H9 (cell line): ENCODE data around the gene SSBP3. TPM values are rescaled to one million over a fixed set of nuclear protein-coding genes. Genes with fewer than 3 reads are reported as not detected.
A peak's percentile ranks its signal among the peaks of the same experiment; 100 is the strongest.

Experiments
- DNase-seq: peaks from one replicate; pipeline ENCODE4 v3.0.0-alpha.2; 2017
- H2AFZ ChIP-seq: one replicate; pipeline ENCODE4 v1.6.1; 2013; ENCODE audit warnings: mild to moderate bottlenecking, low read length, control low read depth, moderate library complexity
- H2AK5ac ChIP-seq: 2 replicates; pipeline ENCODE4 v1.6.1; 2013; ENCODE audit warnings: low read length, control low read depth, mixed read lengths; ENCODE audit not compliant: insufficient read length
- H2BK120ac ChIP-seq: one replicate; pipeline ENCODE4 v1.6.1; 2013; ENCODE audit warnings: low read depth, mild to moderate bottlenecking, low read length, control low read depth, inconsistent platforms; ENCODE audit not compliant: poor library complexity, severe bottlenecking
- H2BK12ac ChIP-seq: 2 replicates; pipeline ENCODE4 v1.6.1; 2013; ENCODE audit warnings: low read length, control low read depth, mixed read lengths, low read depth; ENCODE audit not compliant: insufficient read length
- H2BK15ac ChIP-seq: 2 replicates; pipeline ENCODE4 v1.6.1; 2013; ENCODE audit warnings: low read depth, low read length, control low read depth
- H2BK20ac ChIP-seq: one replicate; pipeline ENCODE4 v1.6.1; 2013; ENCODE audit warnings: low read depth, mild to moderate bottlenecking, low read length, control low read depth, inconsistent platforms; ENCODE audit not compliant: poor library complexity, severe bottlenecking
- H2BK5ac ChIP-seq: 2 replicates; pipeline ENCODE4 v1.6.1; 2013; ENCODE audit warnings: low read length, control low read depth, mixed read lengths; ENCODE audit not compliant: insufficient read length
- H3K14ac ChIP-seq: 2 replicates; pipeline ENCODE4 v1.6.1; 2013; ENCODE audit warnings: low read length, control low read depth; ENCODE audit not compliant: insufficient read depth
- H3K18ac ChIP-seq: 2 replicates; pipeline ENCODE4 v1.6.1; 2013; ENCODE audit warnings: low read depth, mild to moderate bottlenecking, mixed read lengths, low read length, control low read depth; ENCODE audit not compliant: insufficient read length
- H3K23ac ChIP-seq: 2 replicates; pipeline ENCODE4 v1.6.1; 2013; ENCODE audit warnings: low read length, control low read depth, mixed read lengths, low read depth; ENCODE audit not compliant: insufficient read length
- H3K23me2 ChIP-seq: 2 replicates; pipeline ENCODE4 v1.6.1; 2013; ENCODE audit warnings: low read depth, mild to moderate bottlenecking, mixed read lengths, low read length, control low read depth; ENCODE audit not compliant: insufficient read length, poor library complexity, severe bottlenecking
- H3K27ac ChIP-seq: 2 replicates; pipeline ENCODE4 v1.5.1; 2013; ENCODE audit warnings: low read length, control low read depth, mixed read lengths, low read depth; ENCODE audit not compliant: insufficient read length
- H3K27me3 ChIP-seq: 2 replicates; pipeline ENCODE4 v1.6.1; 2013; ENCODE audit warnings: low read length, control low read depth, inconsistent platforms; ENCODE audit not compliant: insufficient read depth
- H3K4ac ChIP-seq: 2 replicates; pipeline ENCODE4 v1.6.1; 2013; ENCODE audit warnings: low read depth, mild to moderate bottlenecking, control low read depth, inconsistent platforms, low read length, moderate library complexity
- H3K4me1 ChIP-seq: 2 replicates; pipeline ENCODE4 v1.6.1; 2013; ENCODE audit warnings: low read length, control low read depth, inconsistent platforms; ENCODE audit not compliant: insufficient read depth
- H3K4me2 ChIP-seq: 2 replicates; pipeline ENCODE4 v1.6.1; 2013; ENCODE audit warnings: low read length, control low read depth, mixed read lengths; ENCODE audit not compliant: insufficient read length, insufficient read depth
- H3K56ac ChIP-seq: 2 replicates; pipeline ENCODE4 v1.6.1; 2013; ENCODE audit warnings: low read depth, mild to moderate bottlenecking, mixed read lengths, low read length, control low read depth; ENCODE audit not compliant: insufficient read length
- H3K79me1 ChIP-seq: 2 replicates; pipeline ENCODE4 v1.6.1; 2013; ENCODE audit warnings: low read depth, mild to moderate bottlenecking, moderate library complexity, low read length, control low read depth, inconsistent platforms; ENCODE audit not compliant: insufficient read depth, poor library complexity, severe bottlenecking
- H3K79me2 ChIP-seq: 2 replicates; pipeline ENCODE4 v1.6.1; 2013; ENCODE audit warnings: low read length, control low read depth, inconsistent platforms; ENCODE audit not compliant: insufficient read depth
- H3K9ac ChIP-seq: 2 replicates; pipeline ENCODE4 v1.6.1; 2013; ENCODE audit warnings: low read length, control low read depth, mixed read lengths; ENCODE audit not compliant: insufficient read length; ENCODE audit errors: extremely low read depth
- H3K9me3 ChIP-seq: one replicate; pipeline ENCODE4 v1.6.1; 2013; ENCODE audit warnings: low read depth, low read length, inconsistent platforms; ENCODE audit not compliant: control insufficient read depth
- H3T11ph ChIP-seq: one replicate; pipeline ENCODE4 v1.6.1; 2013; ENCODE audit warnings: mild to moderate bottlenecking, low read length, control low read depth, inconsistent platforms
- H4K20me1 ChIP-seq: one replicate; pipeline ENCODE4 v1.6.1; 2013; ENCODE audit not compliant: control insufficient read depth, insufficient read length, insufficient read depth
- H4K5ac ChIP-seq: 2 replicates; pipeline ENCODE4 v1.6.1; 2013; ENCODE audit warnings: low read depth, mild to moderate bottlenecking, mixed read lengths, low read length, control low read depth; ENCODE audit not compliant: insufficient read length
- H4K8ac ChIP-seq: replicated peaks from 2 replicates; pipeline ENCODE4 v1.6.1; 2013; ENCODE audit warnings: low read length, control low read depth, mixed read lengths, low read depth; ENCODE audit not compliant: insufficient read length
- H4K91ac ChIP-seq: 2 replicates; pipeline ENCODE4 v1.6.1; 2013; ENCODE audit warnings: low read depth, mild to moderate bottlenecking, moderate library complexity, mixed read lengths, low read length, control low read depth; ENCODE audit not compliant: insufficient read length
- H3K27ac Mint-ChIP-seq, 3 experiments: 2 replicates in 2 of 3; 3 replicates in 1 of 3; pipeline ENCODE4 v1.8.0; 2020 to 2021; ENCODE audit warnings: mixed read lengths in 3 of 3, mild to moderate bottlenecking in 1 of 3, moderate library complexity in 1 of 3
- H3K27me3 Mint-ChIP-seq: 2 replicates; pipeline ENCODE4 v1.8.0; 2021; ENCODE audit warnings: low read depth, mild to moderate bottlenecking, moderate library complexity, mixed read lengths
- H3K36me3 Mint-ChIP-seq, 3 experiments: 2 replicates in 2 of 3; 3 replicates in 1 of 3; pipeline ENCODE4 v1.8.0; 2020 to 2021; ENCODE audit warnings: low read depth in 3 of 3, mixed read lengths in 3 of 3; ENCODE audit not compliant: insufficient read depth in 1 of 3
- H3K4me1 Mint-ChIP-seq, 2 experiments: 2 replicates each; pipeline ENCODE4 v1.8.0; 2020; ENCODE audit warnings: mixed read lengths in 2 of 2
- H3K4me3 Mint-ChIP-seq, 2 experiments: 2 replicates in 1 of 2; 3 replicates in 1 of 2; pipeline ENCODE4 v1.8.0; 2020 to 2021; ENCODE audit warnings: mild to moderate bottlenecking in 2 of 2, mixed read lengths in 2 of 2, moderate library complexity in 1 of 2
- H3K9me3 Mint-ChIP-seq, 2 experiments: 2 replicates in 1 of 2; 3 replicates in 1 of 2; pipeline ENCODE4 v1.8.0; 2020; ENCODE audit warnings: mild to moderate bottlenecking in 2 of 2, mixed read lengths in 2 of 2, moderate library complexity in 1 of 2
- WGBS: extraction: QIAGEN DNeasy Blood & Tissue Kit; methylation state at CpG from one replicate; pipeline ENCODE4 v1.1.7; 2013; ENCODE audit warnings: missing lambda C conversion rate, low lambda C conversion rate, mixed read lengths; ENCODE audit not compliant: insufficient read length; ENCODE audit errors: extremely low coverage; 5-methylcytosine and 5-hydroxymethylcytosine counted together
- total RNA-seq: library from RNA; stranded (reverse); gene quantifications from 2 replicates; pipeline ENCODE4 v1.2.1, GENCODE V29; 2021
- TF ChIP-seq, protein P1 (sequence below): fragments of 200-600 bp; sonication (generic); conservative IDR thresholded peaks from 3 replicates; pipeline ENCODE4 v1.8.0; 2021; ENCODE audit warnings: antibody characterized with exemption, mild to moderate bottlenecking

SSBP3 gene
- total RNA-seq, 1 experiment from 2014 or later, result 126 TPM

GRCh38 chr1:54256522-54257345, 149.5 kb downstream of the SSBP3 start:
- Histone ChIP-seq H3K4me2 (no peak overlapping the region), H3K14ac (no peak overlapping the region; the same call in 1 of the 2 replicates), H3K23me2 (no peaks in the 10 kb centered on the region), H3K9me3 (no peaks in the 10 kb centered on the region), H3K23ac (no peak overlapping the region), H4K5ac (no peak overlapping the region), H3K4ac (no peak overlapping the region), H2AK5ac (no peak overlapping the region), H3K4me1 (no peaks in the 10 kb centered on the region; the same call in 1 of the 2 replicates), H2BK5ac (no peak overlapping the region), H2BK20ac (no peak overlapping the region), H3K18ac (no peak overlapping the region), H3K27ac (no peak overlapping the region), H2BK120ac (no peak overlapping the region), H3K56ac (no peak overlapping the region), H2BK12ac (no peak overlapping the region), H3K79me1 (peaks cover 6% of the 10 kb centered on the region), H4K20me1 (peaks cover 6% of the 10 kb centered on the region), H3T11ph (no peak overlapping the region), H4K8ac (no peak overlapping the region), H3K79me2 (no peaks in the 10 kb centered on the region), H3K9ac (no peak overlapping the region), H2BK15ac (no peak overlapping the region), H2AFZ (no peak overlapping the region), H4K91ac (no peak overlapping the region), H3K27me3 (no peaks in the 10 kb centered on the region)
- peak overlapping the region in 1 of 2 experiments; percentile 19; a peak in 1 of 5 replicates for H3K4me3 Mint-ChIP-seq
- TF ChIP-seq, protein P1, sequence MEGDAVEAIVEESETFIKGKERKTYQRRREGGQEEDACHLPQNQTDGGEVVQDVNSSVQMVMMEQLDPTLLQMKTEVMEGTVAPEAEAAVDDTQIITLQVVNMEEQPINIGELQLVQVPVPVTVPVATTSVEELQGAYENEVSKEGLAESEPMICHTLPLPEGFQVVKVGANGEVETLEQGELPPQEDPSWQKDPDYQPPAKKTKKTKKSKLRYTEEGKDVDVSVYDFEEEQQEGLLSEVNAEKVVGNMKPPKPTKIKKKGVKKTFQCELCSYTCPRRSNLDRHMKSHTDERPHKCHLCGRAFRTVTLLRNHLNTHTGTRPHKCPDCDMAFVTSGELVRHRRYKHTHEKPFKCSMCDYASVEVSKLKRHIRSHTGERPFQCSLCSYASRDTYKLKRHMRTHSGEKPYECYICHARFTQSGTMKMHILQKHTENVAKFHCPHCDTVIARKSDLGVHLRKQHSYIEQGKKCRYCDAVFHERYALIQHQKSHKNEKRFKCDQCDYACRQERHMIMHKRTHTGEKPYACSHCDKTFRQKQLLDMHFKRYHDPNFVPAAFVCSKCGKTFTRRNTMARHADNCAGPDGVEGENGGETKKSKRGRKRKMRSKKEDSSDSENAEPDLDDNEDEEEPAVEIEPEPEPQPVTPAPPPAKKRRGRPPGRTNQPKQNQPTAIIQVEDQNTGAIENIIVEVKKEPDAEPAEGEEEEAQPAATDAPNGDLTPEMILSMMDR, result no peak
- peaks cover 27 to 30% of the 10 kb centered on the region in 2 experiments for H3K4me1 Mint-ChIP-seq
- DNase-seq, result no peak
- H3K27ac Mint-ChIP-seq, result peak overlapping the region; percentile 37 to 93 (median 90); a peak in 5 of 7 replicates
- peaks cover 4 to 25% (median 24%) of the 10 kb centered on the region in 3 experiments for H3K36me3 Mint-ChIP-seq
- WGBS, result no CpG with 5 or more reads among the region's 13 CpGs
- no peaks in the 10 kb centered on the region for H3K27me3 Mint-ChIP-seq
- no peaks in the 10 kb centered on the region for H3K9me3 Mint-ChIP-seq
